ENCODE data around the gene ROPN1. TPM values are rescaled to one million over a fixed set of nuclear protein-coding genes. Genes with fewer than 3 reads are reported as not detected.

The ROPN1 gene
- total and polyA plus RNA-seq, 9 donors: not detected

DNA sequence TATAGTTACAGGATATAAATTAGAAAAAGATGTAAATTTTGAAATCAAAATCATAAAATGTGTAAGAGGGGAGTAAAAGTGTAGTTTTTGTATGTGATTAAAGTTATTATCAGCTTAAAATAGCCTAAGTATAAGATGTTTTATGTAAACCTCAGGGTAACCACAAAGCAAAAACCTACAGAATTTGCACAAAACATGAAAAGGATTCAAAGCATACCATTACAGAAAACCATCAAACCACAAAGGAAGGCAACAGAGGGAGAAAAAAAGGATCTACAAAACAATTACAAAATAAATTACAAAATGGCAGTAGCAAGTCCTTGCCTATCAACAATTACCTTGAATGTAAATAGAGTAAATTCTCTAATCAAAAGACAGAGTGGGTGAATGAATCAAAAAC, 71.1 kb downstream of the ROPN1 start:
- H3K4me3 ChIP-seq: no peak overlapping the region
- DNase-seq: no peak
- peaks cover 0 to 3% of the 10 kb centered on the region in 2 donors for H3K9me3 ChIP-seq
- H3K27ac ChIP-seq: no peak overlapping the region
- no peaks in the 10 kb centered on the region for H3K4me1 ChIP-seq (ENCODE audit: insufficient read depth)
- no peaks in the 10 kb centered on the region for H3K27me3 ChIP-seq
- TF ChIP-seq POLR2A (IDR thresholded peaks at IDR 0.05): no peak
- TF ChIP-seq, protein P1, sequence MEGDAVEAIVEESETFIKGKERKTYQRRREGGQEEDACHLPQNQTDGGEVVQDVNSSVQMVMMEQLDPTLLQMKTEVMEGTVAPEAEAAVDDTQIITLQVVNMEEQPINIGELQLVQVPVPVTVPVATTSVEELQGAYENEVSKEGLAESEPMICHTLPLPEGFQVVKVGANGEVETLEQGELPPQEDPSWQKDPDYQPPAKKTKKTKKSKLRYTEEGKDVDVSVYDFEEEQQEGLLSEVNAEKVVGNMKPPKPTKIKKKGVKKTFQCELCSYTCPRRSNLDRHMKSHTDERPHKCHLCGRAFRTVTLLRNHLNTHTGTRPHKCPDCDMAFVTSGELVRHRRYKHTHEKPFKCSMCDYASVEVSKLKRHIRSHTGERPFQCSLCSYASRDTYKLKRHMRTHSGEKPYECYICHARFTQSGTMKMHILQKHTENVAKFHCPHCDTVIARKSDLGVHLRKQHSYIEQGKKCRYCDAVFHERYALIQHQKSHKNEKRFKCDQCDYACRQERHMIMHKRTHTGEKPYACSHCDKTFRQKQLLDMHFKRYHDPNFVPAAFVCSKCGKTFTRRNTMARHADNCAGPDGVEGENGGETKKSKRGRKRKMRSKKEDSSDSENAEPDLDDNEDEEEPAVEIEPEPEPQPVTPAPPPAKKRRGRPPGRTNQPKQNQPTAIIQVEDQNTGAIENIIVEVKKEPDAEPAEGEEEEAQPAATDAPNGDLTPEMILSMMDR (IDR thresholded peaks at IDR 0.05): no peak
- no peak for TF ChIP-seq EP300 (IDR thresholded peaks at IDR 0.05)
- intact Hi-C loops (cut with DNase I): no loop called here
- H3K36me3 ChIP-seq: no peaks in the 10 kb centered on the region

DNA sequence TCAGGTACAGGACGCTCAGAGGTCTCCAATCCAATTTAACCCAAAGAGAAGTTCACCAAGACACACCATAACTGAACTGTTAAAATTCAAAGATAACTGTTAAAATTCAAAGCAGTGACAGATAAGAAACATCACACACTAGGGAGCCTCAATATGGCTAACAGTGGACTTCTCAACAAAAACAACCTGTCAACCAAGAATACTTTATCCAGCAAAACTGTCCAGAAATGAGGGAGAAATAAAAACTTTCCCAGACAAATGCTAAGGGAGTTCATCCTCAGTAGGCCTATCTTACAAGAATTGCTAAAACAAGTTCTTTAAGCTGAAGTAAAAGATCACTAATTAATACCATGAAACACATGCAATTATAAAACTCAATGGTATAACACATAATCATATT, 71.5 kb downstream of the ROPN1 start:
- TF ChIP-seq EP300 (IDR thresholded peaks at IDR 0.05) (no peak), POLR2A (IDR thresholded peaks at IDR 0.05) (no peak)
- TF ChIP-seq, protein P1 (IDR thresholded peaks at IDR 0.05): no peak

DNA sequence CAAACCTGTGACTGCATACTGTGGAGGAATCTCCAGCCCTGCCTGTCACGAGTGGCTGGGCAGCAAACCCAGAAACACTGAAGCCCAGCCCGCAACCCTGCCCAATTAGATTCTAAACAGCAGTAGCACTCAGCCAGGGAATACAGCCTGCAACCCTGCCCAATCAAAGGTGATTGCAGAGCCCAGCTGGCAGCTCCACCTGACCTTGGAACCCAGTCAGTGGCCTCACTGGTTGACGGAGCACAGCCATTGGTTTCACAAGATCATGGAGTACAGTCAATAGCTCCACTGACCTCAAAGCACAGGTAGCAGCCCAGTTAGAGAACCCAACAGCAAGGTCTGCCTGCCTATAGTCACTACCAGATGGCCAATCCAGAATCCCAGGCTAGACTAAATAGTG, 72.6 kb downstream of the ROPN1 start:
- no peak for DNase-seq
- intact Hi-C loops (cut with DNase I): no loop called here
- TF ChIP-seq POLR2A (IDR thresholded peaks at IDR 0.05) (no peak), EP300 (IDR thresholded peaks at IDR 0.05) (no peak)
- TF ChIP-seq, protein P1 (IDR thresholded peaks at IDR 0.05): no peak
- H3K4me3 ChIP-seq: no peak overlapping the region
- no peaks in the 10 kb centered on the region for H3K27me3 ChIP-seq
- WGBS, 3 donors: 96 to 97% (median 97%) methylated on average over 3 of the region's 3 CpGs
- no peak overlapping the region for H3K27ac ChIP-seq
- H3K36me3 ChIP-seq: no peaks in the 10 kb centered on the region
- H3K4me1 ChIP-seq (ENCODE audit: insufficient read depth): no peaks in the 10 kb centered on the region
- H3K9me3 ChIP-seq: peaks cover 0 to 3% of the 10 kb centered on the region in 2 donors

More for the DNA sequence above, 71.5 kb downstream of the ROPN1 start:
- Histone ChIP-seq H3K9me3 (peaks cover 0 to 3% of the 10 kb centered on the region in 2 donors), H3K4me3 (no peak overlapping the region), H3K4me1 (ENCODE audit: insufficient read depth) (no peaks in the 10 kb centered on the region), H3K36me3 (no peaks in the 10 kb centered on the region), H3K27me3 (no peaks in the 10 kb centered on the region), H3K27ac (no peak overlapping the region)
- no peak for DNase-seq
- intact Hi-C loops (cut with DNase I): no loop called here
- WGBS, 3 donors: 94 to 98% (median 94%) methylated on average over 1 of the region's 1 CpG

Other genes with a start within 250 kb of the ROPN1 start
- 100 to 1,000 TPM in 6 of 7 donors, 10 to 100 TPM in 1; 50.2 to 645 (median 205) TPM for gene MYLK, start 107.8 kb downstream of the ROPN1 start, total RNA-seq
- gene MYLK, start 107.8 kb downstream of the ROPN1 start, polyA plus RNA-seq: 100 to 1,000 TPM; 167 to 645 TPM
- gene CCDC14, start 30.9 kb downstream of the ROPN1 start, total RNA-seq: 10 to 100 TPM; 19.9 to 32.1 (median 27.0) TPM
- 10 to 100 TPM; 20.1 to 30.6 TPM for gene CCDC14, start 30.9 kb downstream of the ROPN1 start, polyA plus RNA-seq
- gene KALRN, start 41.2 kb upstream of the ROPN1 start, total RNA-seq: 10 to 100 TPM in 6 of 7 donors, 1 to 10 TPM in 1; 8.0 to 37.1 (median 22.1) TPM
- gene KALRN, start 41.2 kb upstream of the ROPN1 start, polyA plus RNA-seq: 10 to 100 TPM in 1 of 2 donors, 1 to 10 TPM in 1; 5.5 to 21.2 TPM